Spleen (tissue), 13 donors: Measurements from ENCODE around the gene MYL6B. TPM values are rescaled to one million over a fixed set of nuclear protein-coding genes. Genes with fewer than 3 reads are reported as not detected.

Source experiments
- DNase-seq: peaks from one replicate; pipeline ENCODE4 v3.0.0-alpha.2; 2020
- H3K27ac ChIP-seq, 8 donors: fragments of 200-600 bp; sonication (generic) in 7 of 8; 1 replicate in 4 of 8; 2 replicates in 4 of 8; pipeline versions ENCODE4 v1.5.0 to v1.8.0; 2016 to 2021; ENCODE audit warnings: inconsistent platforms in 4 of 8, mild to moderate bottlenecking in 4 of 8, moderate library complexity in 1 of 8
- H3K27me3 ChIP-seq, 7 donors: fragments of 200-600 bp; sonication (generic) in 6 of 7; replicated peaks in 1 of 7; 1 replicate in 4 of 7; 2 replicates in 3 of 7; pipeline versions ENCODE4 v1.5.0 to v1.8.0; 2016 to 2021; ENCODE audit warnings: inconsistent platforms in 3 of 7, mild to moderate bottlenecking in 1 of 7
- H3K36me3 ChIP-seq, 6 donors: fragments of 200-600 bp; sonication (generic) in 5 of 6; 1 replicate in 4 of 6; 2 replicates in 2 of 6; pipeline versions ENCODE4 v1.5.0 to v1.8.0; 2016 to 2021; ENCODE audit warnings: inconsistent platforms in 2 of 6
- H3K4me1 ChIP-seq, 6 donors: fragments of 200-600 bp; sonication (generic) in 5 of 6; 1 replicate in 3 of 6; 2 replicates in 3 of 6; pipeline versions ENCODE4 v1.5.0 to v1.8.0; 2016 to 2021; ENCODE audit warnings: inconsistent platforms in 3 of 6
- H3K4me3 ChIP-seq, 8 donors: fragments of 200-600 bp; sonication (generic) in 7 of 8; 1 replicate in 4 of 8; 2 replicates in 4 of 8; pipeline versions ENCODE4 v1.5.0 to v1.8.0; 2016 to 2021; ENCODE audit warnings: inconsistent platforms in 4 of 8, mild to moderate bottlenecking in 4 of 8, moderate library complexity in 2 of 8
- H3K9me3 ChIP-seq, 8 donors: fragments of 200-600 bp; sonication (generic) in 7 of 8; 1 replicate in 4 of 8; 2 replicates in 4 of 8; pipeline versions ENCODE4 v1.5.0 to v1.8.0; 2016 to 2021; ENCODE audit warnings: inconsistent platforms in 4 of 8
- POLR2A ChIP-seq, 3 donors: fragments of 450-650 bp; IDR thresholded peaks; one replicate each; pipeline ENCODE4 v1.5.1; 2017; ENCODE audit warnings: antibody characterized with exemption in 3 of 3, mild to moderate bottlenecking in 1 of 3
- POLR2AphosphoS5 ChIP-seq, 3 donors: sonication (generic); formaldehyde crosslinking; IDR thresholded peaks; one replicate each; pipeline ENCODE4 v1.5.1; 2017; ENCODE audit warnings: antibody characterized with exemption in 3 of 3
- WGBS, 5 donors: extraction: QIAGEN DNeasy Blood & Tissue Kit in 3 of 5; methylation state at CpG; one replicate each; pipeline versions ENCODE4 v1.1.5 to v1.1.7; 2013 to 2018; 5-methylcytosine and 5-hydroxymethylcytosine counted together
- intact Hi-C: fragments of 100-400 bp; cut with DNase I; formaldehyde crosslinking; loops from one replicate; pipeline ENCODE4 v1.15.0; 2023; ENCODE audit warnings: low total_unique reads
- long read RNA-seq, 2 donors: transcript quantifications; one replicate each; lab custom pipeline, GENCODE V29; 2026
- polyA plus RNA-seq, 3 donors: library from polyadenylated mRNA; stranded (reverse); fragments of 200-250 nt; gene quantifications; one replicate each; pipeline ENCODE4 v1.2.1, GENCODE V29; 2013
- total RNA-seq, 7 donors: library from RNA; depleted of rRNA in 3 of 7; stranded (reverse); fragments of >200 nt in 3 of 7; fragmentation: NEBNext Ultra II Directional in 4 of 7; extraction: Animal tissue kit (Norgen Biotek cat#: 25700) in 4 of 7; gene quantifications; one replicate each; pipeline versions ENCODE4 v1.1.0 to v1.2.1, GENCODE V29; 2016 to 2021
- TF ChIP-seq, protein P1 (sequence below), 11 experiments: fragments of 200-600 bp in 7 of 11; fragments of 450-650 bp in 4 of 11; sonication (generic) in 4 of 11; IDR thresholded peaks in 8 of 11; conservative IDR thresholded peaks in 3 of 11; 1 replicate in 7 of 11; 2 replicates in 4 of 11; pipeline versions ENCODE4 v1.4.0 to v1.8.0; 2016 to 2021; ENCODE audit warnings: antibody characterized with exemption in 11 of 11, inconsistent platforms in 4 of 11, mild to moderate bottlenecking in 1 of 11
- donor health status: healthy with polysubstance abuse.
- donor health status: DM: no; HTN: no; CAD: no; lungs with moderate emphysema.
- donor health status: DM: no; HTN: no; CAD: no.
- donor health status: Bipolar disorder and iron deficiency.
- donor health status: healthy.
- donor health status: DM: no; HTN: no; CAD: no.
- donor health status: DM: yes; HTN: yes; CAD: no.

The MYL6B gene
- total RNA-seq = 100 to 1,000 TPM in 1 of 7 donors, 10 to 100 TPM in 6; 17.1 to 101 (median 35.7) TPM
- polyA plus RNA-seq = 10 to 100 TPM; 50.1 to 69.1 (median 57.0) TPM
- long read RNA-seq, donor 1, transcript MYL6B-208 (3 exons, 322 nt) = major isoform, 7 of 39 reads
- long read RNA-seq, donor 1, partial matches to known transcripts = 20 of 39 reads
- long read RNA-seq, donor 1, other reads (novel, unspliced or antisense) = 8 of 39 reads
- long read RNA-seq, donor 2, transcript MYL6B-208 (3 exons, 322 nt) = major isoform, 7 of 36 reads
- long read RNA-seq, donor 2, partial matches to known transcripts = 5 of 36 reads
- long read RNA-seq, donor 2, other reads (novel, unspliced or antisense) = 19 of 36 reads

DNA sequence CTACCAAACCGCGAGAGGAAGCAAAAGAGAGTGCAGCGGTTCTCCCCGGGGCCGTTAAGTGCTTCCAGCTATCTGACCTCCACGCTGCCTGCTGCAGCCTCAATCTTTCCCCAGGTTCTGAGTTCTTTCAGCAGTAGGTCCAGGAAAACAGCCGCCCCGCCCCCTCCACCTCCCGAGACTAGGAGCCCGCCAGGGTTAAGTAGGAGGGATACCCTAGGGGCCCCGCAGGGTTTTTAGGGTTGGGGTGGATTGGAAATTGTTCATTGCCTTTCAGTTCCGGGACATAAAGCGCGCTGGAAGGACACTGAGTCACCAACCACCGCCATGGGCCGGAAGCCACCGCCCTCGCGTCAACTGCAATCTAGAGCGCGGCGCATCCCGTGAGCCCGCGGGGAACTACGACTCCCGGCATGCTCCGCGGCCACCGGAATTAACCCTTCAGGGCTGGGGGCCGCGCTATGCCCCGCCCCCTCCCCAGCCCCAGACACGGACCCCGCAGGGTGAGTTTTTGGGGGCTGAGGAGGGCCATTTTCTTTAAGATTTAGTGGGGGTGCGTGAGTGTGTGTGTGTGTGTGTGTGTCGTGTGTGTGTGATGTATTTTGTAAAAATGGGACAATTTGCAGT is at the start of gene MYL6B:
TSS of gene MYL6B (plus strand) at position 456 of the 624 bp plus-strand sequence. CDS start 1,332 bp downstream, outside the sequence.
- Histone ChIP-seq H3K27ac (peak within 1 kb of the TSS; percentile 96 to 98 (median 98)), H3K9me3 (no peaks in the 10 kb centered on the region), H3K4me3 (peak within 1 kb of the TSS; percentile 52 to 86 (median 59)), H3K27me3 (no peaks in the 10 kb centered on the region), H3K4me1 (peaks cover 12 to 61% (median 43%) of the 10 kb centered on the region in 6 donors), H3K36me3 (peaks cover 0 to 8% (median 0%) of the 10 kb centered on the region in 6 donors)
- TF ChIP-seq POLR2AphosphoS5 (IDR thresholded peaks at IDR 0.05) = peak; percentile 95 to 97 (median 95)
- peak in 1 of 3 donors; percentile 50 for TF ChIP-seq POLR2A (IDR thresholded peaks at IDR 0.05)
- TF ChIP-seq, protein P1, sequence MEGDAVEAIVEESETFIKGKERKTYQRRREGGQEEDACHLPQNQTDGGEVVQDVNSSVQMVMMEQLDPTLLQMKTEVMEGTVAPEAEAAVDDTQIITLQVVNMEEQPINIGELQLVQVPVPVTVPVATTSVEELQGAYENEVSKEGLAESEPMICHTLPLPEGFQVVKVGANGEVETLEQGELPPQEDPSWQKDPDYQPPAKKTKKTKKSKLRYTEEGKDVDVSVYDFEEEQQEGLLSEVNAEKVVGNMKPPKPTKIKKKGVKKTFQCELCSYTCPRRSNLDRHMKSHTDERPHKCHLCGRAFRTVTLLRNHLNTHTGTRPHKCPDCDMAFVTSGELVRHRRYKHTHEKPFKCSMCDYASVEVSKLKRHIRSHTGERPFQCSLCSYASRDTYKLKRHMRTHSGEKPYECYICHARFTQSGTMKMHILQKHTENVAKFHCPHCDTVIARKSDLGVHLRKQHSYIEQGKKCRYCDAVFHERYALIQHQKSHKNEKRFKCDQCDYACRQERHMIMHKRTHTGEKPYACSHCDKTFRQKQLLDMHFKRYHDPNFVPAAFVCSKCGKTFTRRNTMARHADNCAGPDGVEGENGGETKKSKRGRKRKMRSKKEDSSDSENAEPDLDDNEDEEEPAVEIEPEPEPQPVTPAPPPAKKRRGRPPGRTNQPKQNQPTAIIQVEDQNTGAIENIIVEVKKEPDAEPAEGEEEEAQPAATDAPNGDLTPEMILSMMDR (IDR thresholded peaks at IDR 0.05 in 8 of 11, conservative IDR thresholded peaks at IDR 0.05 in 3 of 11) = no peak
- 0 to 1% (median 1%) methylated on average over 23 to 37 of the region's 37 CpGs for whole genome bisulfite sequencing, 5 donors
- intact Hi-C loops = no loop called here
- DNase-seq = peak; percentile 98

DNA sequence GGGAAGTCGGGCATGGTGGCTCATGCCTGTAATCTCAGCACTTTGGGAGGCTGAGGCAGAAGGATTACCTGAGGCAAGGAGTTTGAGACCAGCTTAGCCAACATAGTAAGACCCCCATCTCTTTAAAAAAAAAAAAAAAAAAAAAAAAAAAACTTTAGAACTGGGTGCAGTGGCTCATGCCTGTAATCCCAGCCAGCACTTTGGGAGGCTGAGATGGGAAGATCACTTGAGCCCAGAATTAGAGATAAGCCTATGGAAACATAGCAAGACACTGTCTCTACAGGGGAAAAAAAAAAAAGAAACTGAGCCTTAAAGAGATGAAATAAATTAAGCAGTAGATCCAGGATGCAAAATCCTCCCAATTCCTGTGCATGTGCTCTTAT is 49.7 kb upstream of the MYL6B start:
- 71 to 93% (median 83%) methylated on average over 1 of the region's 1 CpG for WGBS, 5 donors
- intact Hi-C loops = no loop called here

DNA sequence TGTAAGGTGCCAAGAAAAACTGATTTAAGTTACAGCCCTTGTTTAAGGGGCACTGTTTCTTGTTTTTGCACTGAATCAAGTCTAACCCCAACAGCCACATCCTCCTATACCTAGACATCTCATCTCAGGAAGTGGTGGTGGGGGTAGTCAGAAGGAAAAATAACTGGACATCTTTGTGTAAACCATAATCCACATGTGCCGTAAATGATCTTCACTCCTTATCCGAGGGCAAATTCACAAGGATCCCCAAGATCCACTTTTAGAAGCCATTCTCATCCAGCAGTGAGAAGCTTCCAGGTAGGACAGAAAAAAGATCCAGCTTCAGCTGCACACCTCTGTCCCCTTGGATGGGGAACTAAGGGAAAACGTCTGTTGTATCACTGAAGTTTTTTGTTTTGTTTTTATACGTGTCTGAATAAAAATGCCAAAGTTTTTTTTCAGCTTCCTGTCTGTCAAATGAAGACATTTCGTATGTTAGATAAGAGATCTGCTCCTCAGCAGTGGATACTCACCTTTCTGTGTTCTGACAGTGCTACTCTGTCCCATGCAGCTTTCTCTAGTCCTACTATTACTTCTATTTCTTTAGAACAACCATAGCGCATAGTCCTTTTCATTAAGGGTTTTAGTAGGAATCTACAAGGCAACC is 49.2 kb upstream of the MYL6B start:
- Histone ChIP-seq H3K27ac (peak overlapping the region; percentile 83 to 94 (median 88)), H3K4me1 (peaks cover 19 to 49% (median 38%) of the 10 kb centered on the region in 6 donors), H3K27me3 (no peaks in the 10 kb centered on the region), H3K36me3 (peaks cover 0 to 21% (median 17%) of the 10 kb centered on the region in 6 donors), H3K4me3 (peak overlapping the region in 7 of 8 donors; percentile 80 to 93 (median 88)), H3K9me3 (no peaks in the 10 kb centered on the region)
- DNase-seq = no peak
- TF ChIP-seq POLR2AphosphoS5 (IDR thresholded peaks at IDR 0.05) = no peak
- TF ChIP-seq, protein P1 (IDR thresholded peaks at IDR 0.05 in 8 of 11, conservative IDR thresholded peaks at IDR 0.05 in 3 of 11) = no peak
- no peak for TF ChIP-seq POLR2A (IDR thresholded peaks at IDR 0.05)
- intact Hi-C loops = no loop called here
- WGBS, 5 donors = 37 to 47% (median 45%) methylated on average over 6 of the region's 6 CpGs

More for the DNA sequence above, 49.7 kb upstream of the MYL6B start:
- peaks cover 19 to 49% (median 38%) of the 10 kb centered on the region in 6 donors for H3K4me1 ChIP-seq
- no peaks in the 10 kb centered on the region for H3K27me3 ChIP-seq
- no peak for DNase-seq
- no peaks in the 10 kb centered on the region for H3K9me3 ChIP-seq
- no peak for TF ChIP-seq POLR2AphosphoS5 (IDR thresholded peaks at IDR 0.05)
- TF ChIP-seq, protein P1 (IDR thresholded peaks at IDR 0.05 in 8 of 11, conservative IDR thresholded peaks at IDR 0.05 in 3 of 11) = no peak
- H3K36me3 ChIP-seq = peaks cover 0 to 16% (median 12%) of the 10 kb centered on the region in 6 donors
- H3K27ac ChIP-seq = peak overlapping the region in 6 of 8 donors; percentile 85 to 94 (median 88)
- H3K4me3 ChIP-seq = peak overlapping the region in 2 of 8 donors; percentile 92 to 93
